Glomerular visceral epithelial cell (primary cell): Measurements from ENCODE around the gene ENKUR.
"Not testable (repeated sequence)": the region's sequence is repeated elsewhere in the genome, so short reads cannot be mapped to it uniquely, and the experiment has no call there.

ENCODE experiments used
- DNase-seq: peaks from one replicate; pipeline ENCODE4 v3.0.0-alpha.2; 2016; ENCODE audit errors: extremely low spot score

Gene ENKUR

DNA sequence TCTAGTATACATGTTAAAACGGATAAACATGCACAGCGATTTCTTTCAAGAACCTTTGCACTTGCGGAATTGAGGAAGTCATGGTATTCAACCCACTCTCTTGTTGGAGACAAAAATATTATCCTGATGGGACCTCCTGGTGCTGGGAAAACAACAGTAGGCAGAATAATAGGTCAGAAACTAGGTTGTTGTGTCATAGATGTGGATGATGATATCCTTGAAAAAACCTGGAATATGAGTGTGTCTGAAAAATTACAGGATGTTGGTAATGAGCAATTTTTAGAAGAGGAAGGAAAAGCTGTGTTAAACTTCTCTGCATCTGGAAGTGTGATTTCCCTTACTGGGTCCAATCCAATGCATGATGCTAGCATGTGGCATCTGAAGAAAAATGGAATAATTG, 7.3 kb upstream of the ENKUR start:
- no peak for DNase-seq

- no peak for DNase-seq
Measured at GRCh38 chr10:25018703-25019102, 2.7 kb upstream of the ENKUR start.

GRCh38 chr10:25017661-25018060, 1.7 kb upstream of the ENKUR start:
- no peak for DNase-seq

DNA sequence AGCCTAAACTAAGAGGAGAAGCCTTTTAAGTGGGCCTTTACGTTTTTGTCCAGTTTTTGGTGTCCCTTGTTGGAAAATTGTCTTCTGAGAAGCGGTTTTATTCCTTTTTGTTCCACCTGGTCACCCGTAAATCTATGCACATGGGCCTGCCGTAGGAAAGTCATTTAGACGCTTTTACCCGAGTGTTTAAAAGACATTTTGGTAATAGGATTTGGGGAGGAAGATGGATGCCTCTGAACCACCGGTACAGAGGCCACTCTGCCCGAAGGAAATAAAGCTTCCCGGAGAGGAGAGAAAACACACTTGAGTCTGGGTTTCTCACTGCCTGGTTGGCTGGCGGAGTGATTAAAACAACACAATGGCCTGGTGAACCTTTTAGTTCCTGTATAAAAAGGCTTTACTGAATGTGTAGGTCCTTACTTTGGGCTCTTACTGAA, 1.2 kb upstream of the ENKUR start:
- DNase-seq: no peak

DNA sequence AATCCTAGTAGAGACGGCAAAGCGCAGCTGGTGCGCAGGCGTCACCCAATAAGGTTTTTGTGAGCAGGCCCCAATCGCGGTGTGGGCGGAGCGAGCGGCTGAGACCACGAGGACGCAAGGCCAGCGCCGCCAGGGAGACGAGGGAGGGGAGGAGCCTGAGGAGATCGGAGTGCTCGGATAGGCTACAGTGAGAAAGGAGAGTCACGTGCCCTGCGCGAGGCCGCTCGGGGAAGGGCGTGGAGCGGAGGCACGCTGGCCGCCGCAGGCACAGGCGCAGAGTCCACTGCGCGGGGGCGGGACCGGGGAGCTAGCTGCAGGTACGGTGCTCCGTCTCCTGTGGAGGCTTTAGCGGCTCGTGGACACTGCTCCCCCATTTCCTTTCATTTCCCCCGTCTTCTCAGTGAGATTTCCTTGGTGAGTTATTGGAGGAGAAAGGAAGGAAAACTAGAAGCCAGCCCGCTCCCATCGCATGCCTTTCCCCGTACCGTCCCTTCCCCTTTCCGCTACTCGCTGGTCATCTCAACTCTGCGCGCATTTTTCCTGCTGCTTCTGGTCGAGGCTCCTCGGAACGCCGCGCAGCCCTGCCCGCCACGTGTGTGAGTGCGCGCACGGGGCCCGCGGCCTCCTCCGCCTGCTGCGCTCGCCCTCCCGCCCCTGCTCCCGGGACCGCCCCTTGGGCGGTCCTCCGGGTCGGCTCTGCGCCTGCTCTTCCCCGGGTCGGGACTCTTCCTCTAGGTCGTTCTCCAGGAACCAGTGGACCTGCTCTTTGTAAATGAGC, 607 bp upstream of the ENKUR start, which contains the start of gene THNSL1:
Gene THNSL1 (plus strand): TSS at position 237 of the 778 bp plus-strand sequence. CDS start 6,612 bp downstream, outside the sequence.
- DNase-seq: peak; percentile 99

DNA sequence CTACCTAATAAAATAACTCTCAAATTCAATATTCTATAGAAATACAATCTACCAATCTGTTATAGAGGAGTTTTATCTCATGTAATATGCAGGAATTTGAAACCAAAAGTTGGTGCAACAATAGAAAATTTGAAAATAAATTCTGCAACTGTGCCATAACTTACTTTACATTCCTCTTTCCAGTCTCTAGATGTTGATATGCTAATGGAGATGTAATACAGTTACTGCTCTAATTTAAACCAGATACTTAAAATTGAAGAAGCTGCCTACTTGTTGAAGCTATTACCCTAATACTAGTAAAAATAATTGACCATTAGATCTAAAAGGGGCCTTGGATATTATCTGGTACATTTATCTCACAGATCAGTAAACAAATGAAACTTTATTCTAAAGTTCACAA, 1.4 kb downstream of the ENKUR start:
- no peak for DNase-seq

- DNase-seq: not testable (repeated sequence)
Measured at GRCh38 chr10:25011591-25011990, 4.4 kb downstream of the ENKUR start.

GRCh38 chr10:24998044-24998443, 17.9 kb downstream of the ENKUR start:
- no peak for DNase-seq

DNA sequence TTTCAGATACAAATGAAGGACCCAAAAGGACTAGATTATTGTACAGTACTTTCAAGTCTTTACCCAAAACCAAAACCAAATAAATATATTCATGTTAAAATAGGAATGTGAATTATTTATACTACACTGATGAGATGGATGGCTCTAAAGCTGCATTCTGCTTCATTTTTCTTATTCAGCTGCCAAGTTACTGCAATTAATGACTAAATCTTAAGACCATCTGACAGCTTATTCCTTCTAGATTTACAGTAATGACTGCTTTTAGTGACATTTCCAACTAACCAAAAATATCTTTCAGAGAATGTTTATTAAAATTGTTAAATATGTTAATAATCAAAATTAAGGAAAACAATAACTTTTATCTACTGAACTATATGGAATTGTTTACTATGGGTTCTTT, 20.9 kb downstream of the ENKUR start:
- DNase-seq: no peak

DNA sequence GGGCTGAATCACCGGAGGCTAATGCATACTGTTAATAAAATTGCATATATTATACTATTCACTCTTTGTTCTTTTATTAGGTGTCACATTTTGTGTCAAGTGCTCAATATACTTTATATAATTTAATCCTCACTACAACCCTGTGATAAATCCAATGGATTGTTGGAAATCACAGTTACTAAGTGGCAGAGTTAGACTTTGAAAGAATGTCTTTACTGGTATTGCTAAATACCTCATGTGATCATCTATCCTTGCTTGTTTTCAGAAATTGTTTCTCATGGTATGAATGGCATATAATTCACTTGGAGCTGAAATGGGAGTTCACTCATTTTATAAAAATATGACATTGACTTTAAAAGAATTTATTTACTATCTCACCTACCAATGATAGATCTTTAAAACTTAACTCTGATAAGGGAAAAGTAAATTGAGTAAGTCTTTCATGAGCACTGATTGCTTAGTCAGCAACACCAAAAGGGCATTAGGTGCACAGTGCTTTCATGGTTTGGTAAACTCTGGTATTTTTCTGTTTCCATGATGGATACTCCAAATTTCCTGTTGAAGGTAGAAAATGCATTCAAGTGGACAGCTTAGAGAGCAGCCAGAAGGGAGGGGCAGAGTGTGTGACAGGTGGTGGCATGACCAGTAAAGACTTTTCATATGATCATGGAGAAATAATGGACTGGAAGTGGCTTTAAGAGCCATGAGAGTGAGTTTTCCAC, 22.6 kb downstream of the ENKUR start:
- DNase-seq: no peak

DNA sequence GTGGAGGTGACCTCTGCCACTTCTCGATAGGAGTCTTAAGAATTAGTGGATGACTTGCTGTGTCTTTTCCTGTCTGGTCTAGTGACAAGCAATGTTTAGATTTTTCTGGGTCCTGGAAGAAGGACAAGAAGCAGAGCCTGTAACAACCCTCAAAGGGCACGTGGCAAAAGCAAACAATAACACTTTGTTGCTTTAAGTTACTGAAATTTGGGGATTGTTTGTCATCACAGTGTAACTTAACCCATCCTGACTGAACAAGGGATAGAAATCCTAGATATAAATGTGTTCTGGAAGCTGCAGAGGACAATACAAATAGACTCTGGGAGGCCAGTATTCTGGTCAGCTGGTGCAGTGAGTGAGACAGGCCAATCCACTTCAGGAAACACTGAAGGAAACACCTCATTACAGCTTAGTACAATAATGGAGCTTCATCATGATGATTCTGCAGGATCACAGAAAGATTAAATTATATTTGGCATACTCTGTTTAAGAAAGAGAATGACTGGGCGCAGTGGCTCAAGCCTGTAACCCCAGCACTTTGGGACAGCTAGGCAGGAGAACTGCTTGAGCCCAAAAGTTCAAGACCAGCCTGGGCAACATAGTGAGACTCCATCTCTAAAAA, 23.3 kb downstream of the ENKUR start:
- no peak for DNase-seq

DNA sequence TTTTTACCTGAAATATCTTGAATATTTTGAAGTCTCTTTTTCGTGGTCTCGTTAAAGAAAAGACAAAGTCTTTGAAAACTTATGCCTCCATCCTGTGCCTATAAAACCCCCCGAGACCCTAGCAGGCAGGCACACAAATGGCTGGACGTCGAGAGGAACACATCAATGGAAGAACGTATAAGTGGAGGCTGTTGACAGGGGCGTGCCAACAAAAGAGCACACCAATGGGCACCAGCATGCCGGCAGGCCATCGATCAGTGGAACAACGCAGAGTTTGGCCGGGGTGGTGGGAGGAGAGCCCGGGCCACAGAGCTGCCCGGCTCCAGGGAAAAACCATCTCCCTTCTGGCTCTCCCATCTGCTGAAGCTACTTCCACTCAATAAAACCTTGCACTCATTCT, 24.7 kb downstream of the ENKUR start:
- DNase-seq: no peak

DNA sequence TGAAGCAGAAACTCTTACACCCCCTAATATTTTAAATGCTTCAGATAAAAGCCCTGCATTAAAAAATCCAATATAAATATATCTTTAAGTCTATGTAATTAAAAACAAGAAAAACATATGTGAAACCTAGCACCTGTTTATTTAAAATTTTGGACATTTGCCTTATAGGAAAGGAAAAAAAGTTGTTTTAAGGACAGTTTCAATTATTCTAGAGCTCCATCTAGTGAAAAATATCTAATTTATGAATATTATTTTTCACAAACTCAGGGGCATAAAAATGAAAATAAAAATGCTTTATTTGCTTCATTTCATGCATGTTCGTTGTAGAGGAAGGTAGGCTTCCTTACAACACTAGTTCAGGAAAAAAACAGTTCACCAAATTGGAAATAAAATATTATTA, 26.1 kb downstream of the ENKUR start:
- DNase-seq: no peak

DNA sequence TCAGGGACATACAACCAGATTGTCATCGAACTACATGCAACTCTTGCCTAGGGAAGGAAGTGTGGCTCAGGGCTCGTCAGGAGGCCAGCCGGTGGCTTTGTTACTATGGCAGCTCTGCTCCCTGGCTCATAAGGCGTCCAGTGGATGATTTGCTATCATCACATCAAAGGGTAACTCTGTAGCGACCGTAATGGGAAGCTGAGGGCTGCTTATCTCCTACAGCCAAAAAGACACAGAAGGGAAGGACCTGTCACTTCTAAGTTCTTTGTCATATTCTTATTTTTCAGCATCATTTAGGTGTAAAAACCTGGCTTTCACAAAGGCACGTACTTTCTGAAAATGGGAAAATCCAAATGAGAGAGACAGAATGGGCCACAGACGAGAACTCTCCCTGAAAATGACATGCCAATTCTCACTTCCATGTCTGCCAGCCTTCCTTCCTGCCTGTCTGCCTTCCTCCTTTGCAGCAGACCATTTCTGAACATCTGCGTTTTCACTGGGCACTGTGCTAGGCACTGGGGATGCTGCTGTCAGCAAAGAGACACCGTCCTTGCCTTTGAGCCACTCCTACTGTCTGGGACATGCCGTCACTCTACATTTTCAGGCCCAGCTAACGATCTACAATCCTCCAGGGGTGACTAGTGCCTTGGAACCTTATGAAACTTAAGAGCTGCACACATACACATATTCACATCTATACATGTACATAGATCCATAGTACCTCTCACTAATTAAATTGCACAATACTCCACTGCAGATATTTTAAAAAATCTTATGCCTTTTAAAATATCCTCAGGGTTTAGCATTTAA, 26.9 kb downstream of the ENKUR start:
- no peak for DNase-seq

GRCh38 chr10:24984906-24985305, 31.1 kb downstream of the ENKUR start:
- DNase-seq: no peak

GRCh38 chr10:24983946-24984345, 32.0 kb downstream of the ENKUR start:
- no peak for DNase-seq

DNA sequence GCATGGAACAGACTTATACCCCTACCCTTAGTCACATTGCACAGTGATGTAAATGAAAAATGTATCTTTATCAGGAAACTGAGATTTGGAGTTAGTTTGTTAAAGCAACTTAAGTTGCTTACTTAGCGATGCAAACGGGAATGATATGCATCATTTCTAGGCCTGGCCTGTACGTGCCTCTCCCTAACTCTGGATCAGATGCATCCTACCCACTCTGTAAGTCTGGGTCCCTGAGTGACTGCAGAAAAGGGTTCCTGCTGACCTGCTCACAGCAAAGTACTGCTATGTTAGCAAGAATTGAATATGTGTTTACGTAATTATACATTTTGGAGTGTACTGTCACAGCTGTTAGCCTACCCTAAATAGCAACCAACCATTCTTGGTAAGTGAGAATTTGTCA, 32.8 kb downstream of the ENKUR start:
- DNase-seq: no peak

DNA sequence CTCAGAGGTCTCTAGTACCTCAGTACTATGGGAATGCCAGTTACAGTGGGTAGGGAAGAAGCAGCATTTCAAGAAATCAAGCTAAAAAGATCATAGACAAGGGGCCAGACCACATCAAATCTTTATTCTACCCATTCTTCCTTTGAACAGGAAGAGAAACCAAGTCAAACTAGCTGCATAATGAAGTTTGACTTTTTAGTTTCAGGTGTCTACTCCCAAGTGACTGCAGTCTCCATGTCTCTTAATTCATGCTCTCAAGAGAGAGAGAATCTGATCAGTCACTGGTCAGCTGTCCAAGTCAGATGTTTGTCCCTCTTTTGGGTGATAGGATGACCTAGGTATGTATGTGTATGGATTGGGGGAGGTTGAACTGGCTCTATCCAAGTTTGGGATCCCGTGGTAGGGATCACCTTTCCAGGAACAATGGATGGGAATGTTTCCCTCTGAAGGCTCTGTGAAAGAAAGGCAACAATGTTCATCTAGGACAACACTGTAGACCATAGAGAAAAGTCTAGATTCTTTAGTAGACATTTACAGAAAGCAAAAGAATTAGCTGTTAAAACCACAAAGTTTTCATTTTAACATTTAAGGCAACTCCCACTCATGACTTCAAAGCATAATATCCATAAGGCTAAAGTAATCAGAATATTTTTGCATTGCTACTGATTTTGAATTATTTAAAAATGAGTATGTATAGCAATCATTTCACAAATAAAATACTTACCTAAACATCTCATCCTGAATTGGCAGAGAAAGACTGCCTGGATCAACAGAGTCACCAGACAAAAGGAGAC, 33.4 kb downstream of the ENKUR start:
- DNase-seq: no peak

DNA sequence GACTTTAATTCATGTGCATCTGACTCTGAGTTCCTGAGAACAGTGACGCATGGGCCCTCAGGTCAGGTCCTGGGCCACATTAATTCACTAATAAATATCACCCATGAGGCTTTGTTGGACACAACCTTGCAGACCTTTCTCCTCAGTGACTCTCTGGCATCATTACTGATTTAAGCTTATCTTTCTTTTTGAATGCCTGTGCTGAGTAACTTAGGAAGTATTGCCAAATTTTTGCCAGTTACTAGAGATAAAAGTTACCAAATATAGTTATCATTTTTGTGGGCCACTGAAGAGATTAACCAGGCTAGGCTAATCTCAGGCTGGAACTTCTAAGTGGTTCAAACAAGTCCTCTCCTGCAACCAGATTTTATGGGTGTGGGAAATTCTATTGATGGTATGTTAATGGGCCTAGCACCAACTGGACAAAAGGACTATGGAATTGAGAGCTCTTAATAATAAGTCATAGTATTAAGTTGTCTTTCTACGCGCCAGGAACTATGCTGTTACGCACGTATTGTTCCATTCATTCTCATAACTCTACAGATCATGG, 34.7 kb downstream of the ENKUR start:
- no peak for DNase-seq

DNA sequence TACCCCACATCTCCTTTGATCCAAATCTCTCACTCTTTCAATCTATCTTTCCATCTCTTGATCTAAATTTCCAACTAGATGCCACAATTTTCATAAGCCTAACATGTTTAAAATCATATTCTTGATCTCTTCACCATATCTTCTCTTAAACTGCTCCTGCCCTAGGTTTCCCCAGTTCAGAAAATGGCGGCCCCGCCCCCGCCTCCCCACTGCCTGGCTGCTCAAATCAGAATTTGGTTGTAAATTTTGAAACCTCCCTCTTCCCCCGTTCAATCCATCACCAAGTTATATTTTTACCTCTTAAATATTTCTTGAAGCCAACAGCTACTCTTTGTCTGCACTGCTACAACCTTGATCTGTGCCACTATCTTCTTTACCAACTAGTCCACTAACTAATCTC, 36.3 kb downstream of the ENKUR start:
- DNase-seq: no peak

- DNase-seq: no peak
Measured at GRCh38 chr10:24974976-24975375, 41.0 kb downstream of the ENKUR start.
